IMR-90 (cell line): ENCODE data around the gene HTATSF1. TPM values are rescaled to one million over a fixed set of nuclear protein-coding genes. Genes with fewer than 3 reads are reported as not detected.

Experiments
- ATAC-seq: fragments of 200-7000 bp; cut with Tn5 transposase; 2 replicates; pipeline ENCODE4 v1.9.1; 2020; ENCODE audit warnings: low read depth, mild to moderate bottlenecking, moderate library complexity
- BruUV-seq: library from RNA; stranded (reverse); fragments of 400-500 nt; replicated peaks from 2 replicates; lab custom pipeline; 2021; lab: Mats Ljungman, UMichigan
- CTCF ChIA-PET: fragments of 300-600 bp; formaldehyde crosslinking; extraction: SDS; loops from one replicate; lab custom pipeline; 2021; ENCODE audit warnings: antibody characterized with exemption; lab: Yijun Ruan, JAX
- POLR2A ChIA-PET: fragments of 300-600 bp; sonication (Branson Sonifier 250); formaldehyde crosslinking; loops from one replicate; lab custom pipeline; 2022; ENCODE audit warnings: antibody characterized with exemption; ENCODE audit not compliant: unreplicated experiment; lab: Charles Lee
- DNase-seq: peaks from one replicate; pipeline ENCODE4 v3.0.0; 2013
- H2AFZ ChIP-seq: replicated peaks from 2 replicates; pipeline ENCODE3; 2013; ENCODE audit warnings: low read length, mild to moderate bottlenecking; ENCODE audit not compliant: poor library complexity
- H2AK5ac ChIP-seq: 2 replicates; pipeline ENCODE4 v1.6.1; 2013; ENCODE audit warnings: low read depth, low read length, inconsistent platforms
- H2AK9ac ChIP-seq: replicated peaks from 2 replicates; pipeline ENCODE3; 2013; ENCODE audit warnings: mild to moderate bottlenecking, low read depth, low read length, moderate library complexity; ENCODE audit not compliant: poor library complexity
- H2BK120ac ChIP-seq: 2 replicates; pipeline ENCODE4 v1.6.1; 2013; ENCODE audit warnings: low read depth, low read length, inconsistent platforms
- H2BK15ac ChIP-seq: 3 replicates; pipeline ENCODE4 v1.6.1; 2013; ENCODE audit warnings: low read depth, low read length, inconsistent platforms
- H2BK20ac ChIP-seq: 2 replicates; pipeline ENCODE4 v1.6.1; 2013; ENCODE audit warnings: low read depth, mild to moderate bottlenecking, inconsistent platforms, low read length, moderate library complexity
- H2BK5ac ChIP-seq: 2 replicates; pipeline ENCODE4 v1.6.1; 2013; ENCODE audit warnings: mild to moderate bottlenecking, low read depth, low read length, inconsistent platforms; ENCODE audit not compliant: poor library complexity, severe bottlenecking
- H3K14ac ChIP-seq: replicated peaks from 2 replicates; pipeline ENCODE4 v1.6.1; 2013; ENCODE audit warnings: low read depth, low read length, inconsistent platforms
- H3K18ac ChIP-seq: 2 replicates; pipeline ENCODE4 v1.6.1; 2013; ENCODE audit warnings: low read depth, low read length, control low read depth
- H3K23ac ChIP-seq: 2 replicates; pipeline ENCODE4 v1.6.1; 2013; ENCODE audit warnings: low read depth, low read length, inconsistent platforms
- H3K27ac ChIP-seq: 2 replicates; pipeline ENCODE4 v1.5.1; 2013; ENCODE audit warnings: mild to moderate bottlenecking, control low read depth, low read length; ENCODE audit not compliant: insufficient read depth
- H3K27me3 ChIP-seq: 2 replicates; pipeline ENCODE4 v1.6.1; 2013; ENCODE audit warnings: low read length; ENCODE audit not compliant: control insufficient read depth, insufficient read depth
- H3K36me3 ChIP-seq: 2 replicates; pipeline ENCODE4 v1.6.1; 2013; ENCODE audit warnings: low read length, mixed read lengths; ENCODE audit not compliant: control insufficient read depth, insufficient read depth
- H3K4ac ChIP-seq: 2 replicates; pipeline ENCODE4 v1.6.1; 2013; ENCODE audit warnings: low read depth, low read length, inconsistent platforms
- H3K4me1 ChIP-seq: 2 replicates; pipeline ENCODE4 v1.6.1; 2013; ENCODE audit warnings: low read length, mixed read lengths; ENCODE audit not compliant: control insufficient read depth, insufficient read depth
- H3K4me2 ChIP-seq: 2 replicates; pipeline ENCODE4 v1.6.1; 2013; ENCODE audit warnings: low read depth, mild to moderate bottlenecking, control low read depth, low read length, moderate library complexity
- H3K4me3 ChIP-seq: 2 replicates; pipeline ENCODE4 v1.5.1; 2013; ENCODE audit warnings: low read depth, mild to moderate bottlenecking, control low read depth, low read length, moderate library complexity; ENCODE audit not compliant: insufficient read depth
- H3K56ac ChIP-seq: 2 replicates; pipeline ENCODE4 v1.6.1; 2013; ENCODE audit warnings: low read length, inconsistent platforms; ENCODE audit not compliant: insufficient read depth; ENCODE audit errors: extremely low read depth
- H3K79me1 ChIP-seq, 2 experiments: 2 replicates each; pipeline ENCODE4 v1.6.1; 2013; ENCODE audit warnings: low read length in 2 of 2, inconsistent platforms in 1 of 2, low read depth in 1 of 2
- H3K9ac ChIP-seq: 2 replicates; pipeline ENCODE4 v1.6.1; 2013; ENCODE audit warnings: low read depth, low read length, control low read depth
- H3K9me1 ChIP-seq: 2 replicates; pipeline ENCODE4 v1.6.1; 2013; ENCODE audit warnings: low read length, inconsistent platforms; ENCODE audit not compliant: insufficient read depth
- H3K9me3 ChIP-seq: 2 replicates; pipeline ENCODE4 v1.6.1; 2013; ENCODE audit warnings: low read length; ENCODE audit not compliant: control insufficient read depth, insufficient read depth
- H4K20me1 ChIP-seq: 2 replicates; pipeline ENCODE4 v1.6.1; 2013; ENCODE audit warnings: low read length, inconsistent platforms; ENCODE audit not compliant: insufficient read depth
- H4K5ac ChIP-seq: 2 replicates; pipeline ENCODE4 v1.6.1; 2013; ENCODE audit warnings: mild to moderate bottlenecking, low read depth, low read length, control low read depth
- H4K8ac ChIP-seq, 2 experiments: 2 replicates each; pipeline ENCODE4 v1.6.1; 2013; ENCODE audit warnings: low read depth in 2 of 2, low read length in 2 of 2, control low read depth in 1 of 2, inconsistent platforms in 1 of 2
- H4K91ac ChIP-seq: 2 replicates; pipeline ENCODE4 v1.6.1; 2013; ENCODE audit warnings: low read depth, low read length, inconsistent platforms; ENCODE audit not compliant: insufficient read depth
- BHLHE40 ChIP-seq: fragments of 150-350 bp; IDR thresholded peaks from 2 replicates; pipeline ENCODE4 v1.6.1; 2016; ENCODE audit warnings: mild to moderate bottlenecking, low read depth, low read length
- CEBPB ChIP-seq: IDR thresholded peaks from 2 replicates; pipeline ENCODE4 v1.6.1; 2012; ENCODE audit warnings: low read depth, low read length, improper control_type of control experiment
- CHD1 ChIP-seq: IDR thresholded peaks from 2 replicates; pipeline ENCODE4 v1.6.1; 2012; ENCODE audit warnings: low read depth, low read length, improper control_type of control experiment
- CTCF ChIP-seq: conservative IDR thresholded peaks from 2 replicates; pipeline ENCODE4 v1.5.1; 2012; ENCODE audit warnings: mild to moderate bottlenecking, low read depth, low read length, improper control_type of control experiment
- ELK1 ChIP-seq: fragments of 150-350 bp; IDR thresholded peaks from 2 replicates; pipeline ENCODE4 v1.6.1; 2016; ENCODE audit warnings: low read depth, mild to moderate bottlenecking, low read length, moderate library complexity, borderline replicate concordance
- FOS ChIP-seq: fragments of 150-350 bp; IDR thresholded peaks from 2 replicates; pipeline ENCODE4 v1.6.1; 2016; ENCODE audit warnings: low read depth, low read length
- MAFK ChIP-seq: IDR thresholded peaks from 2 replicates; pipeline ENCODE4 v1.6.1; 2012; ENCODE audit warnings: low read depth, low read length, improper control_type of control experiment
- MAZ ChIP-seq: IDR thresholded peaks from 2 replicates; pipeline ENCODE4 v1.6.1; 2012; ENCODE audit warnings: low read depth, mild to moderate bottlenecking, low read length, improper control_type of control experiment, moderate library complexity, borderline replicate concordance
- MXI1 ChIP-seq: IDR thresholded peaks from 2 replicates; pipeline ENCODE4 v1.6.1; 2012; ENCODE audit warnings: low read depth, mild to moderate bottlenecking, low read length, moderate library complexity, borderline replicate concordance
- NFE2L2 ChIP-seq: fragments of 150-350 bp; IDR thresholded peaks from 2 replicates; pipeline ENCODE4 v1.6.1; 2016; ENCODE audit warnings: low read depth, mild to moderate bottlenecking, low read length
- POLR2A ChIP-seq: IDR thresholded peaks from 2 replicates; pipeline ENCODE4 v1.6.1; 2012; ENCODE audit warnings: mild to moderate bottlenecking, low read depth, low read length
- RAD21 ChIP-seq: IDR thresholded peaks from 2 replicates; pipeline ENCODE4 v1.6.1; 2012; ENCODE audit warnings: low read length, improper control_type of control experiment
- RCOR1 ChIP-seq: IDR thresholded peaks from 2 replicates; pipeline ENCODE4 v1.6.1; 2012; ENCODE audit warnings: mild to moderate bottlenecking, low read length, improper control_type of control experiment; ENCODE audit not compliant: insufficient replicate concordance
- RFX5 ChIP-seq: IDR thresholded peaks from 2 replicates; pipeline ENCODE4 v1.8.0; 2012; ENCODE audit warnings: low read depth, mild to moderate bottlenecking, low read length, moderate library complexity
- SMC3 ChIP-seq: fragments of 150-350 bp; IDR thresholded peaks from 2 replicates; pipeline ENCODE4 v1.6.1; 2016; ENCODE audit warnings: low read depth, mild to moderate bottlenecking, antibody characterized with exemption, low read length, moderate library complexity
- USF2 ChIP-seq: fragments of 150-350 bp; IDR thresholded peaks from 2 replicates; pipeline ENCODE4 v1.6.1; 2017; ENCODE audit warnings: mild to moderate bottlenecking, antibody characterized with exemption, low read length, low read depth
- dilution Hi-C: fragments of 300-500 bp; cut with HindIII; formaldehyde crosslinking; loops from one replicate; pipeline ENCODE4 v1.14.3; 2018; ENCODE audit warnings: low sequenced_read_pairs; ENCODE audit not compliant: unreplicated experiment
- in situ Hi-C: fragments of 300-500 bp; cut with MboI; formaldehyde crosslinking; loops from 3 replicates; pipeline ENCODE4 v1.14.3; 2019; ENCODE audit warnings: low sequenced_read_pairs, inconsistent platforms, mixed read lengths
- intact Hi-C: fragments of 100-400 bp; cut with micrococcal nuclease; formaldehyde crosslinking; loops from 2 replicates; pipeline ENCODE4 v1.10.0; 2022
- polyA plus RNA-seq, 3 experiments: library from polyadenylated mRNA; depleted of rRNA; stranded (reverse); fragments of >200 nt; gene quantifications; 2 replicates each; pipeline ENCODE4 v1.2.3, GENCODE V29; 2012; ENCODE audit warnings: low replicate concordance in 1 of 3
- total RNA-seq: library from RNA; depleted of rRNA; stranded (reverse); fragments of >200 nt; gene quantifications from 2 replicates; pipeline ENCODE4 v1.2.3, GENCODE V29; 2012

HTATSF1 gene
- total and polyA plus RNA-seq, 2 of the 4 experiments (the other 2 are of a cell fraction), result 6.8 to 19.0 TPM

- Histone ChIP-seq H4K91ac (no peak overlapping the region), H3K36me3 (no peaks in the 10 kb centered on the region), H2AK9ac (no peak overlapping the region), H3K4me1 (no peaks in the 10 kb centered on the region), H3K4me3 (no peak overlapping the region), H3K18ac (no peak overlapping the region), H4K5ac (no peak overlapping the region), H3K27me3 (no peaks in the 10 kb centered on the region; the same call in 1 of the 2 replicates), H3K79me1 (no peaks in the 10 kb centered on the region), H3K14ac (no peak overlapping the region), H3K23ac (no peak overlapping the region), H3K9ac (no peak overlapping the region), H3K27ac (no peak overlapping the region), H2AFZ (no peak overlapping the region), H3K9me3 (no peaks in the 10 kb centered on the region), H2AK5ac (no peak overlapping the region), H3K56ac (no peak overlapping the region), H2BK15ac (no peak overlapping the region), H3K4me2 (no peak overlapping the region), H3K4ac (no peak overlapping the region), H3K9me1 (no peaks in the 10 kb centered on the region), H2BK5ac (no peak overlapping the region), H2BK120ac (no peak overlapping the region), H4K20me1 (no peaks in the 10 kb centered on the region), H4K8ac (no peak overlapping the region), H2BK20ac (no peak overlapping the region)
- POLR2A ChIA-PET, result no interaction called here
- intact Hi-C loops (no loop called here), dilution Hi-C loops (no loop called here), in situ Hi-C loops (no loop called here)
- ATAC-seq, result no peak
- TF ChIP-seq MXI1 (no peak), POLR2A (no peak), BHLHE40 (no peak), CTCF (no peak), USF2 (no peak), ELK1 (no peak), MAFK (no peak), FOS (no peak), RCOR1 (no peak), SMC3 (no peak), NFE2L2 (no peak), CEBPB (no peak), RAD21 (no peak), CHD1 (no peak), MAZ (no peak), RFX5 (no peak)
- no peak for DNase-seq
- CTCF ChIA-PET, result no interaction called here
- no TSS peak for BruUV-seq
Measured at GRCh38 chrX:136523770-136524169, 26.4 kb downstream of the HTATSF1 start.
